ENCODE data around the gene MMP2. TPM values are rescaled to one million over a fixed set of nuclear protein-coding genes. Genes with fewer than 3 reads are reported as not detected.

The MMP2 gene
- total and polyA plus RNA-seq, 2 of the 13 experiments (the other 11 are each of a cell fraction or from before 2014, with no cell fraction given), result 0.31 to 1.3 TPM

DNA sequence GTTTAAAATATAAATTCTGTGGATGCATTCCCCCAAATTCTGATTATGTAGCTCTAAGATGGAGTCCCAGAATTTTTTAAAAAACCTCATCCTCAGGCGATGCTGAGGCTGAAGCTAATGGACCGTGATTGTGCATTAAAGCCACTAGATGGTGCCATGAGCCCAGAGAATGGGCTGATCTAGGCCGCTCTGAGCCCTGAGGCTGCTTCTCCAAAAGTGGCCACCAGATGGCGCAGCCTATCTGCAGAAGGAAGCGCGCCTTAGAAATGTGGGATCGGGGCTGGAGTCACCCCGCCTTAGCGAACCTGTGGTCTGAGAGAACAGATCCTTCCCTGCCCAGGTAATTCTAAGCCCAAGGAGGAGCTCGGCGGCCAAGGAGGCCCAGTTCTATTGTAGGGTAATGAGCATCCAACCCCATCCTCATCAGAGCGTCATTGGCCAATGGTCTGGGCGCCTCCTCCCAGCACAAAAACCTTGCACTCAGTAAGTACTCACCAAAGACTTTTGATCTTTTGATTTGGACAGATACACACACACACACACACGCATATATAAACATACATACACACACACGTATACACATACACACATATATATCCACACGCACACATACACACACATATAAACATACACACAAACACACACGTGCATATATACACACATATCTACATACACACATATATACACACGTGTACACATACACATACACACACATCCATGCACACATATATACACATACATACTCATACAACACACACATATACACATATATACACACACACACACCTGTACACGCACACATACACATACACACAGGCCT lies 13.7 kb upstream of the MMP2 start (continued):
- TF ChIP-seq, protein P1, sequence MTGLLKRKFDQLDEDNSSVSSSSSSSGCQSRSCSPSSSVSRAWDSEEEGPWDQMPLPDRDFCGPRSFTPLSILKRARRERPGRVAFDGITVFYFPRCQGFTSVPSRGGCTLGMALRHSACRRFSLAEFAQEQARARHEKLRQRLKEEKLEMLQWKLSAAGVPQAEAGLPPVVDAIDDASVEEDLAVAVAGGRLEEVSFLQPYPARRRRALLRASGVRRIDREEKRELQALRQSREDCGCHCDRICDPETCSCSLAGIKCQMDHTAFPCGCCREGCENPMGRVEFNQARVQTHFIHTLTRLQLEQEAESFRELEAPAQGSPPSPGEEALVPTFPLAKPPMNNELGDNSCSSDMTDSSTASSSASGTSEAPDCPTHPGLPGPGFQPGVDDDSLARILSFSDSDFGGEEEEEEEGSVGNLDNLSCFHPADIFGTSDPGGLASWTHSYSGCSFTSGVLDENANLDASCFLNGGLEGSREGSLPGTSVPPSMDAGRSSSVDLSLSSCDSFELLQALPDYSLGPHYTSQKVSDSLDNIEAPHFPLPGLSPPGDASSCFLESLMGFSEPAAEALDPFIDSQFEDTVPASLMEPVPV (CRISPR knock-in tag; IDR thresholded peaks at IDR 0.05), result no peak
- TF ChIP-seq CCAR2 (optimal IDR thresholded peaks at IDR 0.05; ENCODE audit: low read depth, low read length), result no peak
- no peak for TF ChIP-seq NKX3-1 (CRISPR knock-in tag; IDR thresholded peaks at IDR 0.05)
- TF ChIP-seq MBD4 (IDR thresholded peaks at IDR 0.05; ENCODE audit: borderline replicate concordance, low read length), result no peak
- no peak for TF ChIP-seq TCF7L2 (IDR thresholded peaks at IDR 0.05; ENCODE audit: low read depth, low read length)
- TF ChIP-seq ZNF547 (CRISPR knock-in tag; IDR thresholded peaks at IDR 0.05), result 0 out of 2 replicates have a peak, but pooled peaks have one; percentile 33
- TF ChIP-seq, protein P2, sequence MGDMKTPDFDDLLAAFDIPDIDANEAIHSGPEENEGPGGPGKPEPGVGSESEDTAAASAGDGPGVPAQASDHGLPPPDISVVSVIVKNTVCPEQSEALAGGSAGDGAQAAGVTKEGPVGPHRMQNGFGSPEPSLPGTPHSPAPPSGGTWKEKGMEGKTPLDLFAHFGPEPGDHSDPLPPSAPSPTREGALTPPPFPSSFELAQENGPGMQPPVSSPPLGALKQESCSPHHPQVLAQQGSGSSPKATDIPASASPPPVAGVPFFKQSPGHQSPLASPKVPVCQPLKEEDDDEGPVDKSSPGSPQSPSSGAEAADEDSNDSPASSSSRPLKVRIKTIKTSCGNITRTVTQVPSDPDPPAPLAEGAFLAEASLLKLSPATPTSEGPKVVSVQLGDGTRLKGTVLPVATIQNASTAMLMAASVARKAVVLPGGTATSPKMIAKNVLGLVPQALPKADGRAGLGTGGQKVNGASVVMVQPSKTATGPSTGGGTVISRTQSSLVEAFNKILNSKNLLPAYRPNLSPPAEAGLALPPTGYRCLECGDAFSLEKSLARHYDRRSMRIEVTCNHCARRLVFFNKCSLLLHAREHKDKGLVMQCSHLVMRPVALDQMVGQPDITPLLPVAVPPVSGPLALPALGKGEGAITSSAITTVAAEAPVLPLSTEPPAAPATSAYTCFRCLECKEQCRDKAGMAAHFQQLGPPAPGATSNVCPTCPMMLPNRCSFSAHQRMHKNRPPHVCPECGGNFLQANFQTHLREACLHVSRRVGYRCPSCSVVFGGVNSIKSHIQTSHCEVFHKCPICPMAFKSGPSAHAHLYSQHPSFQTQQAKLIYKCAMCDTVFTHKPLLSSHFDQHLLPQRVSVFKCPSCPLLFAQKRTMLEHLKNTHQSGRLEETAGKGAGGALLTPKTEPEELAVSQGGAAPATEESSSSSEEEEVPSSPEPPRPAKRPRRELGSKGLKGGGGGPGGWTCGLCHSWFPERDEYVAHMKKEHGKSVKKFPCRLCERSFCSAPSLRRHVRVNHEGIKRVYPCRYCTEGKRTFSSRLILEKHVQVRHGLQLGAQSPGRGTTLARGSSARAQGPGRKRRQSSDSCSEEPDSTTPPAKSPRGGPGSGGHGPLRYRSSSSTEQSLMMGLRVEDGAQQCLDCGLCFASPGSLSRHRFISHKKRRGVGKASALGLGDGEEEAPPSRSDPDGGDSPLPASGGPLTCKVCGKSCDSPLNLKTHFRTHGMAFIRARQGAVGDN (CRISPR knock-in tag; IDR thresholded peaks at IDR 0.05), result peak; percentile 39
- no peak for TF ChIP-seq KMT2A (CRISPR knock-in tag; IDR thresholded peaks at IDR 0.05)
- TF ChIP-seq NPAS2 (CRISPR knock-in tag; IDR thresholded peaks at IDR 0.05; ENCODE audit: borderline replicate concordance), result no peak
- TF ChIP-seq, protein P3, sequence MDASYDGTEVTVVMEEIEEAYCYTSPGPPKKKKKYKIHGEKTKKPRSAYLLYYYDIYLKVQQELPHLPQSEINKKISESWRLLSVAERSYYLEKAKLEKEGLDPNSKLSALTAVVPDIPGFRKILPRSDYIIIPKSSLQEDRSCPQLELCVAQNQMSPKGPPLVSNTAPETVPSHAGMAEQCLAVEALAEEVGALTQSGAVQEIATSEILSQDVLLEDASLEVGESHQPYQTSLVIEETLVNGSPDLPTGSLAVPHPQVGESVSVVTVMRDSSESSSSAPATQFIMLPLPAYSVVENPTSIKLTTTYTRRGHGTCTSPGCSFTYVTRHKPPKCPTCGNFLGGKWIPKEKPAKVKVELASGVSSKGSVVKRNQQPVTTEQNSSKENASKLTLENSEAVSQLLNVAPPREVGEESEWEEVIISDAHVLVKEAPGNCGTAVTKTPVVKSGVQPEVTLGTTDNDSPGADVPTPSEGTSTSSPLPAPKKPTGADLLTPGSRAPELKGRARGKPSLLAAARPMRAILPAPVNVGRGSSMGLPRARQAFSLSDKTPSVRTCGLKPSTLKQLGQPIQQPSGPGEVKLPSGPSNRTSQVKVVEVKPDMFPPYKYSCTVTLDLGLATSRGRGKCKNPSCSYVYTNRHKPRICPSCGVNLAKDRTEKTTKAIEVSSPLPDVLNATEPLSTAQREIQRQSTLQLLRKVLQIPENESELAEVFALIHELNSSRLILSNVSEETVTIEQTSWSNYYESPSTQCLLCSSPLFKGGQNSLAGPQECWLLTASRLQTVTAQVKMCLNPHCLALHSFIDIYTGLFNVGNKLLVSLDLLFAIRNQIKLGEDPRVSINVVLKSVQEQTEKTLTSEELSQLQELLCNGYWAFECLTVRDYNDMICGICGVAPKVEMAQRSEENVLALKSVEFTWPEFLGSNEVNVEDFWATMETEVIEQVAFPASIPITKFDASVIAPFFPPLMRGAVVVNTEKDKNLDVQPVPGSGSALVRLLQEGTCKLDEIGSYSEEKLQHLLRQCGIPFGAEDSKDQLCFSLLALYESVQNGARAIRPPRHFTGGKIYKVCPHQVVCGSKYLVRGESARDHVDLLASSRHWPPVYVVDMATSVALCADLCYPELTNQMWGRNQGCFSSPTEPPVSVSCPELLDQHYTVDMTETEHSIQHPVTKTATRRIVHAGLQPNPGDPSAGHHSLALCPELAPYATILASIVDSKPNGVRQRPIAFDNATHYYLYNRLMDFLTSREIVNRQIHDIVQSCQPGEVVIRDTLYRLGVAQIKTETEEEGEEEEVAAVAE (CRISPR knock-in tag; IDR thresholded peaks at IDR 0.05; ENCODE audit: borderline replicate concordance), result 0 out of 2 replicates have a peak, but pooled peaks have one; percentile 48
- TF ChIP-seq, protein P4, sequence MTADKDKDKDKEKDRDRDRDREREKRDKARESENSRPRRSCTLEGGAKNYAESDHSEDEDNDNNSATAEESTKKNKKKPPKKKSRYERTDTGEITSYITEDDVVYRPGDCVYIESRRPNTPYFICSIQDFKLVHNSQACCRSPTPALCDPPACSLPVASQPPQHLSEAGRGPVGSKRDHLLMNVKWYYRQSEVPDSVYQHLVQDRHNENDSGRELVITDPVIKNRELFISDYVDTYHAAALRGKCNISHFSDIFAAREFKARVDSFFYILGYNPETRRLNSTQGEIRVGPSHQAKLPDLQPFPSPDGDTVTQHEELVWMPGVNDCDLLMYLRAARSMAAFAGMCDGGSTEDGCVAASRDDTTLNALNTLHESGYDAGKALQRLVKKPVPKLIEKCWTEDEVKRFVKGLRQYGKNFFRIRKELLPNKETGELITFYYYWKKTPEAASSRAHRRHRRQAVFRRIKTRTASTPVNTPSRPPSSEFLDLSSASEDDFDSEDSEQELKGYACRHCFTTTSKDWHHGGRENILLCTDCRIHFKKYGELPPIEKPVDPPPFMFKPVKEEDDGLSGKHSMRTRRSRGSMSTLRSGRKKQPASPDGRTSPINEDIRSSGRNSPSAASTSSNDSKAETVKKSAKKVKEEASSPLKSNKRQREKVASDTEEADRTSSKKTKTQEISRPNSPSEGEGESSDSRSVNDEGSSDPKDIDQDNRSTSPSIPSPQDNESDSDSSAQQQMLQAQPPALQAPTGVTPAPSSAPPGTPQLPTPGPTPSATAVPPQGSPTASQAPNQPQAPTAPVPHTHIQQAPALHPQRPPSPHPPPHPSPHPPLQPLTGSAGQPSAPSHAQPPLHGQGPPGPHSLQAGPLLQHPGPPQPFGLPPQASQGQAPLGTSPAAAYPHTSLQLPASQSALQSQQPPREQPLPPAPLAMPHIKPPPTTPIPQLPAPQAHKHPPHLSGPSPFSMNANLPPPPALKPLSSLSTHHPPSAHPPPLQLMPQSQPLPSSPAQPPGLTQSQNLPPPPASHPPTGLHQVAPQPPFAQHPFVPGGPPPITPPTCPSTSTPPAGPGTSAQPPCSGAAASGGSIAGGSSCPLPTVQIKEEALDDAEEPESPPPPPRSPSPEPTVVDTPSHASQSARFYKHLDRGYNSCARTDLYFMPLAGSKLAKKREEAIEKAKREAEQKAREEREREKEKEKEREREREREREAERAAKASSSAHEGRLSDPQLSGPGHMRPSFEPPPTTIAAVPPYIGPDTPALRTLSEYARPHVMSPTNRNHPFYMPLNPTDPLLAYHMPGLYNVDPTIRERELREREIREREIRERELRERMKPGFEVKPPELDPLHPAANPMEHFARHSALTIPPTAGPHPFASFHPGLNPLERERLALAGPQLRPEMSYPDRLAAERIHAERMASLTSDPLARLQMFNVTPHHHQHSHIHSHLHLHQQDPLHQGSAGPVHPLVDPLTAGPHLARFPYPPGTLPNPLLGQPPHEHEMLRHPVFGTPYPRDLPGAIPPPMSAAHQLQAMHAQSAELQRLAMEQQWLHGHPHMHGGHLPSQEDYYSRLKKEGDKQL (CRISPR knock-in tag; IDR thresholded peaks at IDR 0.05; ENCODE audit: low read depth), result no peak
- peak; percentile 100 for TF ChIP-seq SMC3 (IDR thresholded peaks at IDR 0.05; ENCODE audit: low read length)
- no peak for TF ChIP-seq POLR2A (IDR thresholded peaks at IDR 0.05; ENCODE audit: insufficient read depth in 1 of 2, low read depth in 2 of 2, low read length in 2 of 2)

Data from HepG2 (cell line).